GM06990 (cell line): ENCODE results near the gene ARHGEF37.
A peak's percentile ranks its signal among the peaks of the same experiment; 100 is the strongest.

Experiments used
- DNase-seq: peaks from one replicate; pipeline ENCODE4 v3.0.0-alpha.2; 2011; ENCODE audit not compliant: insufficient read length; ENCODE audit errors: extremely low read depth
- H3K27me3 ChIP-seq: replicated peaks from 2 replicates; pipeline ENCODE4 v1.6.0; 2011; ENCODE audit warnings: low read length; ENCODE audit not compliant: control insufficient read depth, insufficient read depth
- H3K36me3 ChIP-seq: 2 replicates; pipeline ENCODE4 v1.5.1; 2011; ENCODE audit warnings: low read length; ENCODE audit not compliant: control insufficient read depth, insufficient read depth
- H3K4me3 ChIP-seq: replicated peaks from 2 replicates; pipeline ENCODE4 v1.5.1; 2011; ENCODE audit warnings: low read depth, mild to moderate bottlenecking, control low read depth, low read length
- CTCF ChIP-seq: IDR thresholded peaks from 2 replicates; pipeline ENCODE4 v1.5.1; 2011; ENCODE audit warnings: low read length, control low read depth, mild to moderate bottlenecking, inconsistent platforms; ENCODE audit not compliant: insufficient read depth, poor library complexity, severe bottlenecking

Gene ARHGEF37

DNA sequence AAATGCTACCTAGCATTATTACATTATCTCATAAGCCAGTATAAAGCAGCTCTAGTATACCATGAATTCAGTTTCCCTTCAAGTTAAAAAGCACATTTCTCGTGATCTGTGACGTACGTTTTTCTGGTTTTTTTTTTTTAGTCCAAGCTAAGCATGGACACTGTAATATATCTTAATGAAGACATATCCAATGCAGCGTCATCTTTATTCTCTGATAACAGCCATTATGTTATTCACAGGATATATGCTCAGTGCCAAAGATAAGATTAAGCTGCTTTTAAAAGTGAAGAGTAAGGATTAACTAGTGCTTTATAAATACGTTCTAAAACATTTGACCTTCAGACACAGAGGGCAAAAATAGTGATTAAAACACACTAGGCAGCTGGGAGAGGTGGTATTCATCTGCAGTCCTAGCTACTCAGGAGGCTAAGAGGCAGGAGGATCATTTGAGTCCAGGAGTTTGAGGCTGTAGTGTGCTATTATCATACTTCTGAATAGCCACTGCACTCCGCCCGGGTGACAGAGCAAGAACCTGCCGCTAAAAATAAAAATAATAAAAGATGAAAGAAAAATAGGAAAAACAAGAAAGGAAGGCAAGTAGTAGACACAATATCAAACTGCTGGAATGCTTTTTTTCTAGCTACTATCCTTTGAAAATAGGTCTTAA is 37.8 kb upstream of the ARHGEF37 start:
- H3K36me3 ChIP-seq, result peaks cover 11% of the 10 kb centered on the region
- no peaks in the 10 kb centered on the region for H3K27me3 ChIP-seq
- no peak for TF ChIP-seq CTCF
- no peak for DNase-seq
- no peak overlapping the region for H3K4me3 ChIP-seq

DNA sequence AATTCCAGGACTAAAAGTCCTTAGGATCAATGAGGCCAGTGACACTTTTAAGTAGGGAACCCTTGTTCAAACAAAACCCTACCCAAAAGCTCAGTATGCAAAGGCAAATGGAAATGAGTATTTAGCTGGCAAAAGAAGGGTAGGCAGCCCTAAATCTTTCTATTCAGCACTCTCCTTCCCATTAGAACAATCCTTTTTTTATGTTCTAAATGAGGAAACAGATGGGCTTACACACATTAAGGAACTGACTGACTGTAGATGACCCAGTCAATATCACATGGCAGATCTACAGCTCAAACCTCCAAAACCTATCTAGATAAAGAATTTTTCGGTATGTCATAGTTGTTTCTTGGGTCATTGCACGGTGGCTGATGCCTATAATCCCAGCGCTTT is 37.3 kb upstream of the ARHGEF37 start:
- no peak for DNase-seq
- TF ChIP-seq CTCF, result no peak
- Histone ChIP-seq H3K4me3 (no peak overlapping the region), H3K36me3 (peaks cover 11% of the 10 kb centered on the region), H3K27me3 (no peaks in the 10 kb centered on the region)

- Histone ChIP-seq H3K4me3 (no peak overlapping the region), H3K27me3 (no peaks in the 10 kb centered on the region), H3K36me3 (peaks cover 11% of the 10 kb centered on the region)
- no peak for TF ChIP-seq CTCF
- no peak for DNase-seq
These were observed 36.0 kb upstream of the ARHGEF37 start for GRCh38 chr5:149545327-149545726.

DNA sequence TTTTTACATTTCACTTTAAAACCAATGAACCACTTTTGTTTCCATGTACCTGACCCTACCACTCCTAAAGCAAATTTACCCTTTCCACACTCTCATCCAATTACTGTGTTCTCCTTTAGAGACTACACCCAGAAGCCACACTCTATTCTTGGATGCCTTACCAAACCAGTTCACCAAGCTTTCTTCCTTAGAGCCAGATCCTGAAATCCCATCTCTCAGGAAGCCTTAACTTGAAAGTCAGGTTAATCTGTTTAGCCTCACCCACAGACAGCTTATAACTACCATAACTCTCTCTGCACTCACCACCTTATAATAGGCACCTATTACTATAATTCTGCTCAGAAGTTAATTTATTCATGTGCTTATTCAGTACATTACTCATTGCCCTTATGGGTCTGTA is 34.3 kb upstream of the ARHGEF37 start:
- DNase-seq, result no peak
- no peak overlapping the region for H3K4me3 ChIP-seq
- H3K36me3 ChIP-seq, result peaks cover 9% of the 10 kb centered on the region
- no peak for TF ChIP-seq CTCF
- no peaks in the 10 kb centered on the region for H3K27me3 ChIP-seq

DNA sequence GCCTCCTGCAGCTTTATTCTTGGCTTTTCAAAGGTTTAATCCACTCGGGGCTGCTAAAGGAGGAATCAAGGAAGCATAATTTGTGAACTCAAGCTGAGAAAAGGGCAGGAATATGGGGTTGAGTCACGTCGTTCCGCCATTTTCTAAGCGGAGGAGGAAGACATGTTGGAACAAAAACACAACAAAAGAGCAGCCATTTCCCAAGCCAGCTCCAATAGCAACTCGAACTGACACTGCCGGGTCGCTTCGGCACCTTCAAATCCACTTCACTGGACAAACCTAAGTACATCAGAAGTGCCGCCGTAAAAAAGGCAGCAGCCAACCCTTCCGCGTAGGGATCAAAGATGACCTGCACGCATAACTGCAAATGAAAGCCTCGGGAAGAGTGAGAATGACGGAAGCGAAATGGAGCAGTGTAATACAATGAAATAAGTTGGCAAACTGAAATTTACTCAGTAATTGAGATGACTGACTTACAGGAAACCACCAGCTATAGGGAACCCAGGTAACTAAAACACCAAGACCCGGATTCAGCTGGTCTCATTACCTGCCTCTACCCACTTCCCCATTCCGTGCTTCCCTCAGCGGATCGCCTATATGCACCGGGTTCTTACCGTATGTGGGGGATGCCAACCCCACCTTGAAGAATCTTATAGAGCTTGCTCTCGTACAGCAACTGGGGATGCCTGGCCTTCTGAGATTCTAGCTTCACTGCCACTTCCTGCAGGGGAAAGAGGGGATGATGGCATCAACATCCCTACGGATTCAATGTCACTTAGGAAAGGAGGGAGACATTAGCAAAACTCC is 31.6 kb upstream of the ARHGEF37 start:
- peak; percentile 47 for DNase-seq
- no peak for TF ChIP-seq CTCF
- Histone ChIP-seq H3K27me3 (no peaks in the 10 kb centered on the region), H3K4me3 (peak overlapping the region; percentile 99), H3K36me3 (peaks cover 7% of the 10 kb centered on the region)
